ENCODE data around the gene GMPR2.
A peak's percentile ranks its signal among the peaks of the same experiment; 100 is the strongest.
"Not testable (repeated sequence)": the region's sequence is repeated elsewhere in the genome, so short reads cannot be mapped to it uniquely, and the experiment has no call there.

The GMPR2 gene

DNA sequence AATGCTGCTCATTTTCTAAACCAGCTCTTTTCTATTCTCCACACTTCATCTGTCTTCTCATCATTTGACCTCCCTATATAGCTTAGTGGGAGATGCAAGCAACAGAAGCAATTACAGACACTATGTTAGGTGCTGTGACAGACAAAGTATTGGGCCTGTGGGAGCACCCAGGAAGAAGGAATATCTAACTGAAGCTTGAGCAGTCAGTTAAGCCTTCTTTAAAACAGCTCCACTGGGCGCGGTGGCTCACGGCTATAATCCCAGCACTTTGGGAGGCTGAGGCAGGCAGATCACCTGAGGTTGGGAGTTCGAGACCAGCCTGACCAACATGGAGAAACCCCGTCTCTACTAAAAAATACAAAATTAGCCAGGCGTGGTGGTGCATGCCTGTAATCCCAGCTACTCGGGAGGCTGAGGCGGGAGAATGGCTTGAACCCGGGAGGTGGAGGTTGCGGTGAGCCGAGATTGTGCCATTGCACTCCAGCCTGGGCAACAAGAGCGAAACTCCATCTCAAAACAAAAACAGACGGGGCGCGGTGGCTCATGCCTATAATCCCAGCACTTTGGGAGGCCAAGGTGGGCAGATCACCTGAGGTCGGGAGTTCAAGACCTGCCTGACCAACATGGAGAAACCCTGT lies 29.4 kb upstream of the GMPR2 start:
- DNase-seq: not testable (repeated sequence)

DNA sequence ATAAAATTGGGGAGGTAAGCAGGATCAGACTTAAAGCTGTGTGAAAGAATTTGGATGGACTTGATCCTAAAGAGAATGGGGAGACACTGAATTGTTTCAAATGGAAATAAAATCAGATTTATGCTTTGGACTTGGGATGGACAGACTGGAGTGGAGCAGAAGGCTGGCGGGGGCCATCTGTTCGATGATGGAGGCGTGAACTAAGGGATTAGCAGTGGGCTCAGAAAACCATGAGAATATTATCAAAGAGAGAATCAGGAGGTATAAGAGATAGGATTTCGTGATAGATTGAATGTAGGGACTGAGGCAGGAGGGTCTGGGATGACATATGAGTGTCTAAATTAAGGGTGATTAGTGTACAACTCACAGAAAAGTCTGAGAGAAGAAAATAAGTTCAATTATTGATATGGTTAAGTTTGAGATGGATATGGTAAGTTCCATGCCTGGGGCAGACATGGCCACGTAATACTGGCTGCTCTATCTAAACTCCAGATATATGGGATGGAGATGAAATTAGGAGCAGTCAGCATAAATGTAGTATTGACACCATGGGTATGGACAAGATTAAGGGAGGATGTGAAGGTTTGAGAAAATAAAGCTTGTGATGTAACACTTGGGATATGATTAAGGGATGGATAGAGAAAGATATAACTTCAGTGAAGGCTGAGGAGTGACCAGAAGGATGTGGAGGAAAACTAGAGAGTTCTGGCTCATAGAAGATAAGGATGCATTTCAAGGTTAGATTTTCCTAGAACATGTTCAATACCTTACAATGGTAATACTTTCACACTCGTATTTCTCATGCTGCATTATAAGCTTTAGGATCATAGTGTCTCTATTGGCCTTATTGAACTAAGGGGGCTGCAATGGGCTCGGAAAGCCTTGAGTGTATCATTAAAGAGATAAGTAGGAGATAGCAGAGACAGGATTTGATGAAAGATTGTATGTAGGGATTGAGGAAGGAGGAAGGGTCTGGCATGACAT lies 28.3 kb upstream of the GMPR2 start:
- DNase-seq: no peak

DNA sequence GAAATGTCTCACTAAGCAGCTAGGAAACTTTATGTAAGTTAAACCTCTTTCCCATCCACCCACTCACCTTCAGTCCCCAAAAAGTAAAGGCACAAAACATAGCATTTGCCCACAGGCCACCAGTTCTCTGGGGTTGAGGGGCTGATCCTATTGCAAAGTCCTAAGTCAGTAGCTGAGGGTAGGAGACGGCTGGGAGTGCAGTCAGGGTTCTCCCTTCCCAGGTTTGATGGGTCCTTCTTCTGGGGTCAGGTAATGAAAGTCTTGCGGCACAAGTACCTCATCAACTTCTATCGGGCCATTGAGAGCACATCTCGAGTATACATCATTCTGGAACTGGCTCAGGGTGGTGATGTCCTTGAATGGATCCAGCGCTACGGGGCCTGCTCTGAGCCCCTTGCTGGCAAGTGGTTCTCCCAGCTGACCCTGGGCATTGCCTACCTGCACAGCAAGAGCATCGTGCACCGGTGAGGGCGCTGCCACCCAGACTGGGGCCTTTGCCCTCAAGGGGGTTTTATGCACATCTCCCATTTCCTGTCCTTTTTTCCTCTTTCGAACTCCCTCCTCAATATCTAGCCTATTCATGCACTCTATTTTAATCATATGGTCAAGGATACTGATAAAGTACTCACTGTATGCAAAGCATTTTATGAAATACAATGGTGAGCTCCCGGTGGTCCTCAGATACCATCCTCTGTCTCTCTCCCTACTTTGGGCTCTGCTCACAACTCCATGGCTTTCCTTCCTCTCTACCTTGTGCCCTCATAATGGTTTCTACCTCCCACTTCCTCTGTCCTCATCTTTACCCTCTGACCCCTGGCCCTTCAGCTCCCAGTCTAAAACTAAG lies 26.2 kb upstream of the GMPR2 start:
- DNase-seq: no peak

- no peak for DNase-seq
Observed at GRCh38 chr14:24207104-24207551, 25.6 kb upstream of the GMPR2 start.

GRCh38 chr14:24207625-24208024 lies 25.1 kb upstream of the GMPR2 start:
- no peak for DNase-seq

- DNase-seq: no peak
Observed at GRCh38 chr14:24211311-24211710, 21.4 kb upstream of the GMPR2 start.

GRCh38 chr14:24212924-24213865 lies 19.5 kb upstream of the GMPR2 start, which contains the start of gene CHMP4A:
CHMP4A (minus strand) TSS chr14:24213488; CDS start chr14:24213439, 49 bp downstream.
- peak; percentile 98 for DNase-seq

GRCh38 chr14:24213866-24214662 lies 18.7 kb upstream of the GMPR2 start:
- DNase-seq: no peak

- peak; percentile 88 for DNase-seq
Observed at GRCh38 chr14:24215495-24216344, 17.0 kb upstream of the GMPR2 start, which contains the start of gene MDP1. MDP1 (minus strand) TSS chr14:24216066; CDS start chr14:24215955, 111 bp downstream.

DNA sequence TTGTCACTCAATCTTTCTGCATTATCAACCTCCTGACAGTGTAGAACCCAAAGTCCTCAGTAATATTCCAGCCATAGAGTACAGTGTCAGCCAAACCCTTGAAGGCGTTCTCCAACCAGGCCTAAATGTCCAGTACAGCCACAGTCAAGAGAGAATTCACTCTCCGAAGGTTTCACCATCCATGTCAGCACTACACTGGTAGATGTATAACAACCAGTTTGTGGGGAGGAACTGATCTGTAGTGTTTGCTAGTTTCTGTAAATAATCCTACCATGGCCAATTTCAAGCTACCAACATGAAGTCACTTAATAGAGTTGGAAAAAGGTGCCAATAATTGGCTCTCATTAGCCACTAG lies 16.4 kb upstream of the GMPR2 start:
- DNase-seq: peak; percentile 33

- not testable (repeated sequence) for DNase-seq
Observed at GRCh38 chr14:24216876-24217275, 15.9 kb upstream of the GMPR2 start.

GRCh38 chr14:24219080-24219479 lies 13.6 kb upstream of the GMPR2 start:
- DNase-seq: no peak

GRCh38 chr14:24219521-24219920 lies 13.2 kb upstream of the GMPR2 start:
- DNase-seq: no peak

GRCh38 chr14:24222987-24223386 lies 9.7 kb upstream of the GMPR2 start:
- not testable (repeated sequence) for DNase-seq

- DNase-seq: no peak
Observed at GRCh38 chr14:24224618-24225071, 8.1 kb upstream of the GMPR2 start.

GRCh38 chr14:24226473-24226872 lies 6.3 kb upstream of the GMPR2 start:
- no peak for DNase-seq

DNA sequence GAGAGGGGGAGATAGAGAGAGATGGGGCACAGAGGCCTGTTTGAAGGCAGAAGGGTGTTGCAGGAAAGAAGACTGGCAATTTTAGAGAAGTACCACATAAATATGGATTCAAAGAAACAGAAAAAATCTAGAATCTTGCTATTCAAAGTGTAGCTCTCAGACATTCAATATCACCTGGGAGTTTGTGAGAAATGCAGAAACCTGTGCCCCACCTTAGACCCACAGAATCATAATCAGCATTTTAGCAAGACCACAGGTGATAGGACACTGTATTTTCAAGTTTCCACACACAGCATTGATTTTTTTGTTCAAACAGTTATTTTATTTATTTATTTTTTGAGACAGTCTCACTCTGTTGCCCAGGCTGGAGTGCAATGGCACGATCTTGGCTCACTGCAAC lies 3.8 kb upstream of the GMPR2 start:
- DNase-seq: no peak

GRCh38 chr14:24231263-24232120 lies 1.2 kb upstream of the GMPR2 start:
- no peak for DNase-seq
